Neural crest cell (in vitro differentiated cells): ENCODE data around the gene NRXN3. TPM values are rescaled to one million over a fixed set of nuclear protein-coding genes. Genes with fewer than 3 reads are reported as not detected.

ENCODE experiments used
- DNase-seq: peaks from one replicate; pipeline ENCODE4 v3.0.0; 2021; ENCODE audit warnings: low read depth, mixed read lengths, low spot score
- H3K27ac Mint-ChIP-seq: one replicate; pipeline ENCODE4 v1.8.0; 2021; ENCODE audit warnings: mild to moderate bottlenecking, mixed read lengths; ENCODE audit not compliant: unreplicated experiment
- H3K27me3 Mint-ChIP-seq: 2 replicates; pipeline ENCODE4 v1.8.0; 2021; ENCODE audit warnings: low read depth, mild to moderate bottlenecking, mixed read lengths
- H3K36me3 Mint-ChIP-seq: 2 replicates; pipeline ENCODE4 v1.8.0; 2021; ENCODE audit warnings: low read depth, mild to moderate bottlenecking, mixed read lengths
- H3K4me1 Mint-ChIP-seq: 2 replicates; pipeline ENCODE4 v1.8.0; 2021; ENCODE audit warnings: mixed read lengths
- H3K4me3 Mint-ChIP-seq: one replicate; pipeline ENCODE4 v1.8.0; 2021; ENCODE audit warnings: mild to moderate bottlenecking, mixed read lengths
- H3K9me3 Mint-ChIP-seq: 2 replicates; pipeline ENCODE4 v1.8.0; 2021; ENCODE audit warnings: mixed read lengths
- total RNA-seq: library from RNA; stranded (reverse); gene quantifications from 2 replicates; pipeline ENCODE4 v1.2.1, GENCODE V29; 2021
- TF ChIP-seq, protein P1 (sequence below): fragments of 200-600 bp; sonication (generic); conservative IDR thresholded peaks from 2 replicates; pipeline ENCODE4 v1.5.0; 2021; ENCODE audit warnings: antibody characterized with exemption, mild to moderate bottlenecking

Gene NRXN3
- total RNA-seq, 1 donor from 2014 or later: 2.5 TPM

DNA sequence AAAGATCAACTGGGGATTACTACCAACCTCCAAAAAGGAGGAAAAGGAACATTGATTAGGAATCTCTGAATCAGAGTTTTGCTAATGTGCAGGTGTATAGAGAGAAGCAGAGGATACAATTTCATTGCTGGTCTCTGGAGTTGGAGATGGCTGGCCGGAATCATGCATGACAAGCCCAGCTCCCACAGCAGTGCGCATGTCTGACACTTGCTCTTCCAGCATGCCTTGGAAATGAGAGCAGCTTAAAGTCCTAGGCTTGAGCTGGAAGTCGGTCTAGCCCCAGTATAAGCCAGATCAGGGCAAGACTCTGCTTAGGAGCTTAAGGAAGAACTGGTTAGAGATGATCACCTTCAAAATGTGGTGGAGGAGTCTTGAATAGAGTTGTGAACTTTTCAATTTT lies 1298.3 kb downstream of the NRXN3 start:
- TF ChIP-seq, protein P1, sequence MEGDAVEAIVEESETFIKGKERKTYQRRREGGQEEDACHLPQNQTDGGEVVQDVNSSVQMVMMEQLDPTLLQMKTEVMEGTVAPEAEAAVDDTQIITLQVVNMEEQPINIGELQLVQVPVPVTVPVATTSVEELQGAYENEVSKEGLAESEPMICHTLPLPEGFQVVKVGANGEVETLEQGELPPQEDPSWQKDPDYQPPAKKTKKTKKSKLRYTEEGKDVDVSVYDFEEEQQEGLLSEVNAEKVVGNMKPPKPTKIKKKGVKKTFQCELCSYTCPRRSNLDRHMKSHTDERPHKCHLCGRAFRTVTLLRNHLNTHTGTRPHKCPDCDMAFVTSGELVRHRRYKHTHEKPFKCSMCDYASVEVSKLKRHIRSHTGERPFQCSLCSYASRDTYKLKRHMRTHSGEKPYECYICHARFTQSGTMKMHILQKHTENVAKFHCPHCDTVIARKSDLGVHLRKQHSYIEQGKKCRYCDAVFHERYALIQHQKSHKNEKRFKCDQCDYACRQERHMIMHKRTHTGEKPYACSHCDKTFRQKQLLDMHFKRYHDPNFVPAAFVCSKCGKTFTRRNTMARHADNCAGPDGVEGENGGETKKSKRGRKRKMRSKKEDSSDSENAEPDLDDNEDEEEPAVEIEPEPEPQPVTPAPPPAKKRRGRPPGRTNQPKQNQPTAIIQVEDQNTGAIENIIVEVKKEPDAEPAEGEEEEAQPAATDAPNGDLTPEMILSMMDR: no peak
- H3K27ac Mint-ChIP-seq: peak overlapping the region; percentile 60
- peaks cover 2% of the 10 kb centered on the region for H3K9me3 Mint-ChIP-seq
- H3K4me1 Mint-ChIP-seq: peaks cover 11% of the 10 kb centered on the region
- no peaks in the 10 kb centered on the region for H3K27me3 Mint-ChIP-seq
- no peaks in the 10 kb centered on the region for H3K36me3 Mint-ChIP-seq
- no peak for DNase-seq
- H3K4me3 Mint-ChIP-seq: no peak overlapping the region

DNA sequence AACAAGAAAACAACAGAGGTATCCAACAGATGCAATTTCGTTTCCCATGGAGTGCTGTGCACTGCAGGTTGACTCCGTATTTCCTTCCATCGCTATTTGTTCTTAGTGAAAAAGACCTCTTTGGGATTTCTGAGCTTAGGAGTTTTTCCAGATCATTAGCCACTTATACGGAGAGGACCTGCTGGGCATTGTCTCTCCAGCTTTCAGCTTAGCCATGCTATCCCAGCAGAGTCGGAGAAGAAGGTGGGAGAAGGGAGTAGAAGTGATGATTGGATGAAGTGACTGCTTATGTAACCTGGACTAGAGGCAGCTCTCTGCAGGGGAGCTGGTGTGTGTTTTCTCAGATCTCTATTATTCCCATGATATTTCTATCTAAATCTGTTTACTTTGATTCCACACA lies 1303.5 kb downstream of the NRXN3 start:
- H3K9me3 Mint-ChIP-seq: peaks cover 4% of the 10 kb centered on the region
- DNase-seq: no peak
- no peak overlapping the region for H3K27ac Mint-ChIP-seq
- H3K4me3 Mint-ChIP-seq: no peak overlapping the region
- H3K4me1 Mint-ChIP-seq: peaks cover 10% of the 10 kb centered on the region
- H3K27me3 Mint-ChIP-seq: no peaks in the 10 kb centered on the region
- TF ChIP-seq, protein P1: no peak
- no peaks in the 10 kb centered on the region for H3K36me3 Mint-ChIP-seq

DNA sequence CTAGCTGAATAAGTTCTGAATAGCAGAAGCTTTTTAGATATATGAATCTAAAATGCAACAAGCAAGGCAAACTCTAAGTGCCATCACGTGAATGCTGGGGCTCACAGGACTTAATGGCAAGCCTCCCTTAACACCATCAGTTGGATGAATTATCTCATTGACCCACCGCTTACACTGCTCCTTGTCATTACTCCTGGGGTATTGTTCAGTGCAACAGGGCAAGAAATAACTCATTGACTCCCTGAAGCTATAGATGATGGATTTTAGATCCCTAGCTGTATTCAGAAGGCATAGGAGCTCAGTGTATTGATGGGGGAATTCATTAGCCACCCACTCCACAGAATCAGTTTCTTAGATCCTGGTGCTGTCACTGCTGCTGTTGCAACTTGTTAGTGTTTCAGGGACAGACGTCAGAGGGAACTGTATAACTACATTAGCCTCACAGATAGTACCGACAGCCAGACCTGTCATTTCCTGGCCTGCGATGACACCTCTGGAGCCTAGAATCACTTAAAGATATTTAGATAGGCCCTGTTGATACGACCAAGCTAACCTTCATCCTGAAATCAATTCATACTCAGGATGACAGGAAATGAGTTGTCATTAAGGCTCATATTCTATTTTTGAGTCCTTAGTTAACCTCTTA lies 1305.8 kb downstream of the NRXN3 start:
- no peak overlapping the region for H3K27ac Mint-ChIP-seq

DNA sequence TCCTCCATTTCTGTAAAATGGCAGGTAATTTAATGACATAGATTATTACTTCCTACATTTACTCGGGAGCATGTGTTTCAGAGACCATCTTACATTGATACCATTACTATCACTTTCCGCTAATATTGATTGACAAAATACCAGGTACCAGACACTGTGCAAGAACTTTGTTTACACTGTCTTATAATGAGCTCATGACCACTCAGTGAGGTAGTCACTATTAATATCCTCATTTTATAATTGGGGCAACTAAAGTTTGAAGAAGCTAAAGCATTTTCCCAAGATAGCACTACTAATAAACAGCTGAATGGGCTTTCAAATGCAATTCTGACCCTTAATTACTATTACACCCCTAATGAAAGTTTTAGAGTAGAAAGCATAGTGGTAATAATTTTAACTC lies 1306.4 kb downstream of the NRXN3 start:
- H3K27me3 Mint-ChIP-seq: no peaks in the 10 kb centered on the region
- TF ChIP-seq, protein P1: no peak
- no peaks in the 10 kb centered on the region for H3K36me3 Mint-ChIP-seq
- no peak overlapping the region for H3K27ac Mint-ChIP-seq
- H3K9me3 Mint-ChIP-seq: peaks cover 6% of the 10 kb centered on the region
- H3K4me3 Mint-ChIP-seq: no peak overlapping the region
- peaks cover 10% of the 10 kb centered on the region for H3K4me1 Mint-ChIP-seq
- DNase-seq: no peak

More for the DNA sequence above, 1305.8 kb downstream of the NRXN3 start:
- Mint-ChIP-seq H3K27me3 (no peaks in the 10 kb centered on the region), H3K9me3 (peaks cover 6% of the 10 kb centered on the region), H3K36me3 (no peaks in the 10 kb centered on the region), H3K4me1 (peaks cover 10% of the 10 kb centered on the region), H3K4me3 (no peak overlapping the region)
- no peak for DNase-seq
- TF ChIP-seq, protein P1: no peak

DNA sequence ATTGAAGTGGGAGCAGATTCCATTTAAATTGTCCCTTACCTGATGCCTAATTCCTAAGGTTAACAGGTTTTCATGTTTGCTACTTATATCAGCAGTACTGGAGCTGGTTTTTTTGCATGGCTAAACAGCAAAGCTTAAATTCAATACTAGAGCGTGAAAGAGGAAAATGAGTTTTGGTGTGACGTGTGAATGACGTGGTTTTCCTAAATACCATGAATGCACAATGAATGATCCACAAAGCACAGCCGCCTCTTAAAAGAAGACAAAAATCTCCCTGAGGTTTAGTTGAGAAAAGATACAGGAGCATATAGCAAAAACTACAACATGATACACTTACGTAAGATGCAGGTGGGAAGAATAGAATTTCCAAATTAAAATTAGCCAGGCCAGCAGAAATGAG lies 1310.0 kb downstream of the NRXN3 start:
- TF ChIP-seq, protein P1: no peak
- no peak overlapping the region for H3K4me3 Mint-ChIP-seq
- H3K27ac Mint-ChIP-seq: no peak overlapping the region
- peaks cover 16% of the 10 kb centered on the region for H3K4me1 Mint-ChIP-seq
- DNase-seq: no peak
- H3K9me3 Mint-ChIP-seq: peaks cover 2% of the 10 kb centered on the region
- no peaks in the 10 kb centered on the region for H3K27me3 Mint-ChIP-seq
- H3K36me3 Mint-ChIP-seq: no peaks in the 10 kb centered on the region
